ENCODE measurements around the gene DNAH2.

DNAH2 gene

DNA sequence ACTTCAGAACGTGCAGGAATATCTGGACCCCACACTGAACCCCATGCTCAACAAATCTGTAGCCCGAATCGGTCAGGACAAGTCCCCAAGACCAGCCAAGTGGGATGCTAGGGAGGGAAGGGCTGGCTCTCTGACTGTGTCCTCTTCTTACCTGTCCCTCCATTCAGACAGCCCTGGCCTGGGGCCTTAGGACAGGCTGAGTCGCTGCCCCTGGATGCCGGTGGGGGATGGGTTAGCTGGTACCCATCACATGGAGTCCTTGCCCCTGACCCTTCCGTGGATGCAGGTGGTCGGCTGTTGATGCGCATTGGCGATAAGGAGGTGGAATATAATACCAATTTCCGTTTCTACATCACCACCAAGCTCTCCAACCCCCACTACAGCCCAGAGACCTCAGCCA is 100.5 kb downstream of the DNAH2 start:
- H3K4me3 ChIP-seq (ENCODE audit: low read length): no peak overlapping the region
- H3K4me1 ChIP-seq (ENCODE audit: control insufficient read depth, insufficient read depth, low read length): no peaks in the 10 kb centered on the region; the same call in 1 of the 2 replicates
- no peak overlapping the region for H3K27ac ChIP-seq (ENCODE audit: low read length)
- H3K36me3 ChIP-seq (ENCODE audit: control insufficient read depth, insufficient read depth, low read length): no peaks in the 10 kb centered on the region
- no CpG with 5 or more reads among the region's 10 CpGs for WGBS (ENCODE audit: insufficient coverage, insufficient read length)
- H3K27me3 ChIP-seq (ENCODE audit: control insufficient read depth, insufficient read depth, low read length): no peaks in the 10 kb centered on the region
- DNase-seq (ENCODE audit: low read depth, low spot score): no peak
- H3K9me3 ChIP-seq (ENCODE audit: control insufficient read depth, insufficient read depth, low read length): no peaks in the 10 kb centered on the region

DNA sequence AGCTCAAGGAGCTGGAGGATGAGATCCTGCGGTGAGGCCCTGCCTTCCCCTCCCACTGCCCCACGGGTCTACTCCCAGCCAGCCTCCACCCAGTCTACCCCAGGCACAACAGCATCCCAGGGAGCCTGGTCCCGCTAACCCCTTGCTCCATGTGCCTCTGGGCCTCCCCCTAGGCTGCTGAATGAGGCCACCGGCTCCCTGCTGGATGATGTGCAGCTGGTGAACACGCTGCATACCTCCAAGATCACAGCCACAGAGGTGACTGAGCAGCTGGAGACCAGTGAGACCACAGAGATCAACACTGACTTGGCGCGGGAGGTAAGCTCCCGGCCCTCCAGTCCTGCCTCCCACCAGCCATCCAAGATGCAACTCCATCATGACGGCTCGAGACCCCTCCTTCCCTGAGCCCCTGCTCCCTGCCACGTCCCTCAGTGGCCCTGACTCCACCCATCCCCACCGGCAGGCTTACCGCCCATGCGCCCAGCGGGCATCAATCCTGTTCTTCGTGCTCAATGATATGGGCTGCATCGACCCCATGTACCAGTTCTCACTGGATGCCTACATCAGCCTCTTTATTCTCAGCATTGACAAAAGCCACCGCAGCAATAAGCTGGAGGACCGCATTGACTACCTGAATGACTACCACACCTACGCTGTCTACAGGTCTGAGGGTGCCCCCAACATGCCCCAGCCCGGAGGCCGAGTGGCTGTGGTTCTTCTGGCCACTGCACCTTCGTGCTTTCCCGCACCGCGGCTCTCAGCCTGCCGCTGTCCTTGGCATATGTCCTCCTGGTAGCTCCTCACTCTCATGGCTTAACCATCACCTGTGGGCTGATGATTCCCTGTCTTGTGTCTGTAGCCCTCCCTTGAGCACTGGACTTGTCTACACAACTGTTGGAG is 101.5 kb downstream of the DNAH2 start:
- Histone ChIP-seq H3K27me3 (ENCODE audit: control insufficient read depth, insufficient read depth, low read length) (no peaks in the 10 kb centered on the region; the same call in 1 of the 2 replicates), H3K4me1 (ENCODE audit: control insufficient read depth, insufficient read depth, low read length) (peaks cover 3% of the 10 kb centered on the region), H3K36me3 (ENCODE audit: control insufficient read depth, insufficient read depth, low read length) (no peaks in the 10 kb centered on the region), H3K4me3 (ENCODE audit: low read length) (no peak overlapping the region), H3K9me3 (ENCODE audit: control insufficient read depth, insufficient read depth, low read length) (no peaks in the 10 kb centered on the region), H3K27ac (ENCODE audit: low read length) (no peak overlapping the region)
- DNase-seq (ENCODE audit: low read depth, low spot score): no peak
- WGBS (ENCODE audit: insufficient coverage, insufficient read length): no CpG with 5 or more reads among the region's 27 CpGs

DNA sequence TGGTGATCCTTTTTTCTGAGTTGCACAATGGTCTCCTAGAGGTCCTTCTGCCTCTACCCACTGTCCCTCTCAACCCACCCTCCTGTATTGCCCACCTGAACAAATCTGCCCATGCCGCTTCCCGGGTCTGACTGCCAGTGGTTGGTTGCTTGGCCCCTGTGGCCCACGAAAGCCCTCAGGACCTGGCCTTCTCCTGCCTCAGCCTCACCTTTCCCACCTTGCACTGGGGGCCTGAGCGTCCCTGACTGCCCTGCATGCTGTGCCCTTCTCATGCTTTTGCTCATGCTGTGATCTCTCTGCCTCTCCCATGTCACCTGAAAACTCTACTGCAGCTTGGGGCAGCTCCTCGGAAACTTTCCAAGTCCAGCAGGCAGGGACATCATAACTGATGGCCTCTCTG is 102.7 kb downstream of the DNAH2 start:
- Histone ChIP-seq H3K36me3 (ENCODE audit: control insufficient read depth, insufficient read depth, low read length) (no peaks in the 10 kb centered on the region), H3K4me3 (ENCODE audit: low read length) (no peak overlapping the region), H3K9me3 (ENCODE audit: control insufficient read depth, insufficient read depth, low read length) (no peaks in the 10 kb centered on the region), H3K27ac (ENCODE audit: low read length) (no peak overlapping the region), H3K4me1 (ENCODE audit: control insufficient read depth, insufficient read depth, low read length) (peaks cover 3% of the 10 kb centered on the region), H3K27me3 (ENCODE audit: control insufficient read depth, insufficient read depth, low read length) (peaks cover 2% of the 10 kb centered on the region; the same call in 1 of the 2 replicates)
- no CpG with 5 or more reads among the region's 5 CpGs for WGBS (ENCODE audit: insufficient coverage, insufficient read length)
- DNase-seq (ENCODE audit: low read depth, low spot score): no peak

DNA sequence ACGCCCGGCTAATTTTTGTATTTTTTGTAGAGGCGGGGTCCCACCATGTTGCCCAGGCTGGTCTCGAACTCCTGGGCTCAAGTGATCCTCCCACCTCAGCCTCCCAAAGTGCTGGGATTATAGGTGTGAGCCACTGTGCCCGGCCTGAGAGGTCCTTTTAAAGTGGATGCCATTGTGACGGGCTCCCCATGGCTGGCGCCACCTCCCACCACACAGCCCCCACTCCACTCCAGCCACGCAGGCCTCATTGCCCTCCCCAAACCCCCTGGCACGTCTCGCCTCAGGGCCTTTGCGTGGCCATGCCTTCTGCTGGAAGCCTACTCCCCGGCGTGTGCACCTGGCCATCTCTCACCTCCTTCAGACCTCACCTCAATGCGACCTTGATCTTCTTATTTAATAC is 104.6 kb downstream of the DNAH2 start:
- no peak overlapping the region for H3K4me3 ChIP-seq (ENCODE audit: low read length)
- no peak for DNase-seq (ENCODE audit: low read depth, low spot score)
- H3K27ac ChIP-seq (ENCODE audit: low read length): no peak overlapping the region
- H3K36me3 ChIP-seq (ENCODE audit: control insufficient read depth, insufficient read depth, low read length): no peaks in the 10 kb centered on the region
- H3K4me1 ChIP-seq (ENCODE audit: control insufficient read depth, insufficient read depth, low read length): peaks cover 3% of the 10 kb centered on the region
- no peaks in the 10 kb centered on the region for H3K9me3 ChIP-seq (ENCODE audit: control insufficient read depth, insufficient read depth, low read length)
- 100% methylated on average over 1 of the region's 14 CpGs for WGBS (ENCODE audit: insufficient coverage, insufficient read length)
- peaks cover 2% of the 10 kb centered on the region; the same call in 1 of the 2 replicates for H3K27me3 ChIP-seq (ENCODE audit: control insufficient read depth, insufficient read depth, low read length)

DNA sequence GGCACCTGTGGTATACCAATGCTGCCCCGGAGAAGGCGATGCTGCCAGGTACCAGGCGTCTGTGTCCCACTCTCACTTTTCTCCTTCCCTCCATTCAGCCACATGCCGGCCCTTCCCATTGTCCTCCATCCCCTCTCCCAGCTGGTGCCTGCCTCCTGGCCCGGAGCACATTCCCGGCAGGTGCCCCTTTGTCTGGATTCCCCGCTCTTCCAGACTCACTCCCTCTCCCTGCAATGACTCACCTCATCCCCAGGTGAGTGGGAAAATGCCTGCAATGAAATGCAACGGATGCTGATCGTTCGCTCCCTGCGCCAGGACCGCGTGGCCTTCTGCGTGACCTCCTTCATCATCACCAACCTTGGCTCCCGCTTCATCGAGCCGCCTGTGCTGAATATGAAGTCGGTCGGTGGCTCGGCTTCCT is 106.0 kb downstream of the DNAH2 start:
- Histone ChIP-seq H3K27ac (ENCODE audit: low read length) (no peak overlapping the region), H3K36me3 (ENCODE audit: control insufficient read depth, insufficient read depth, low read length) (no peaks in the 10 kb centered on the region), H3K27me3 (ENCODE audit: control insufficient read depth, insufficient read depth, low read length) (peaks cover 2% of the 10 kb centered on the region; the same call in 1 of the 2 replicates), H3K4me1 (ENCODE audit: control insufficient read depth, insufficient read depth, low read length) (peaks cover 3% of the 10 kb centered on the region), H3K4me3 (ENCODE audit: low read length) (no peak overlapping the region), H3K9me3 (ENCODE audit: control insufficient read depth, insufficient read depth, low read length) (no peaks in the 10 kb centered on the region)
- DNase-seq (ENCODE audit: low read depth, low spot score): no peak
- no CpG with 5 or more reads among the region's 20 CpGs for WGBS (ENCODE audit: insufficient coverage, insufficient read length)

DNA sequence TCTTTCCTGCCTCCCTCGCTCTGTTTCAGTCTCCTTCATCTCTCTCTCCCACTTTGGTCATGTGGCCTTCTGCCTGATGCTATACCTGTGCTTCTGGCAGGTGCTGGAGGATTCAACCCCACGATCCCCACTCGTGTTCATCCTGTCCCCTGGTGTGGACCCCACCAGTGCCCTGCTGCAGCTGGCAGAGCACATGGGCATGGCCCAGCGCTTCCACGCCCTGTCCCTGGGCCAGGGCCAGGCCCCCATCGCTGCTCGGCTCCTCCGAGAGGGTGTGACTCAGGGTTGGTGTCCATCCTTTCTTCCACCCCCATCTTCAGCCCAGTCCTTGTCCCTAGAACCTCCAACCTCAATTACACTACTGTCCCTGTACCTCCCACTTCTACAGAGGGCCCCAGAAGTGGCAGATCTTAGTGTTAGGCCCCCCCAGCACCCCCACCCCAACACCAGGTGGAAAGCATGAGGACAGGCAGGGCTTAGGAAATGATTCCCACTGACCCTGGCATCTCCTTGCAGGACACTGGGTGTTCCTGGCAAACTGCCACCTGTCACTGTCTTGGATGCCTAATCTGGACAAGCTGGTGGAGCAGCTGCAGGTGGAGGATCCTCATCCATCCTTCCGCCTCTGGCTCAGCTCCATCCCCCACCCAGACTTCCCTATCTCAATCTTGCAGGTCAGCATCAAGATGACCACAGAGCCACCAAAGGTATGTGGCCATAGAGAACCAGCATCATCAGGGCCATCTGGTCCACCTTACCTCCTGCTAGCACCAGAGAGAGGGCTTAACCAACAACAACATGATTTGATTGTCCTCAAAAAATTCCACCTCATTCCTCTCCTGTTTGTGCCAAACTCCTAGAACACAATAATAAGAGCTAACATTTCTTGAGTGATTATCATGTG is 106.7 kb downstream of the DNAH2 start:
- DNase-seq (ENCODE audit: low read depth, low spot score): no peak
- H3K27me3 ChIP-seq (ENCODE audit: control insufficient read depth, insufficient read depth, low read length): peaks cover 2% of the 10 kb centered on the region; the same call in 1 of the 2 replicates
- H3K9me3 ChIP-seq (ENCODE audit: control insufficient read depth, insufficient read depth, low read length): no peaks in the 10 kb centered on the region
- H3K4me3 ChIP-seq (ENCODE audit: low read length): no peak overlapping the region
- WGBS (ENCODE audit: insufficient coverage, insufficient read length): no CpG with 5 or more reads among the region's 9 CpGs
- no peak overlapping the region for H3K27ac ChIP-seq (ENCODE audit: low read length)
- peaks cover 3% of the 10 kb centered on the region; the same call in 1 of the 2 replicates for H3K4me1 ChIP-seq (ENCODE audit: control insufficient read depth, insufficient read depth, low read length)
- H3K36me3 ChIP-seq (ENCODE audit: control insufficient read depth, insufficient read depth, low read length): no peaks in the 10 kb centered on the region

DNA sequence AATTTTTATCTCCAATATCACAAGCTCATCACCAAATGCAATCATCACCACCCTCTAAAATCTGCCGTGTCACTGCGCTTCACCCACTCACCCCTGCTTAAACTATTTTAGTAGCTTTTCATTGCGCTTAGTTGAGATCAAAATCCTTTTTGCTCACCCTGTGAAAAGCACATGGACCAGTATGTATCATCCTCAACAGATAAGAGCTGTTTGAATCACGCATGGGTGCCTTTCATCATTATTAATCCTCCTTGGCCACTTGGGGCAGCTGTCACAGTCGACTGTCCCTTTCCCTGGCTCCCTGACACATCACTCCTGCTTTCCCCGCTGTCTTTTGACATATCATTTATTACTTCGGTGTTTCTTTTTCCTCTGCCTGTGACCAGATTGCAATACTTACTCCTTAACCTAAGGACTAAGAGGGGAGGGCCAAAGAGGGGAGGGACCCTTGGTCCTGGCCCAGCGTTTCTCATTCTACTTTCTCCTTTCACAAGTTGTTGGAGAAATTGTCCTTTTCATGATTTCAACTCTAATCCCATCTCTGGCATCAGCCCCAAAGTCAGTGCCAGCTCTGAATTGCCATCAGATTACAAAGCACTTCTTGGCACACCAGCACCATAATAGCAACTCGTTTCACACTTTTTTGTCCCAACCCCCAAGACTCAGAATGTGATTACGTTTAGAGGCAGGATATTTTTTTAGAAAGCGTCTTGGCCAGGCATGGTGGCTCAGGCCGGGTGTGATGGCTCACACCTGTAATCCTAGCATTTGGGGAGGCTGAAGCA is 107.9 kb downstream of the DNAH2 start:
- Histone ChIP-seq H3K4me3 (ENCODE audit: low read length) (no peak overlapping the region), H3K36me3 (ENCODE audit: control insufficient read depth, insufficient read depth, low read length) (no peaks in the 10 kb centered on the region), H3K9me3 (ENCODE audit: control insufficient read depth, insufficient read depth, low read length) (no peaks in the 10 kb centered on the region), H3K27me3 (ENCODE audit: control insufficient read depth, insufficient read depth, low read length) (peaks cover 2% of the 10 kb centered on the region; the same call in 1 of the 2 replicates), H3K4me1 (ENCODE audit: control insufficient read depth, insufficient read depth, low read length) (peaks cover 3% of the 10 kb centered on the region; the same call in 1 of the 2 replicates), H3K27ac (ENCODE audit: low read length) (no peak overlapping the region)
- no CpG with 5 or more reads among the region's 12 CpGs for WGBS (ENCODE audit: insufficient coverage, insufficient read length)
- DNase-seq (ENCODE audit: low read depth, low spot score): no peak

DNA sequence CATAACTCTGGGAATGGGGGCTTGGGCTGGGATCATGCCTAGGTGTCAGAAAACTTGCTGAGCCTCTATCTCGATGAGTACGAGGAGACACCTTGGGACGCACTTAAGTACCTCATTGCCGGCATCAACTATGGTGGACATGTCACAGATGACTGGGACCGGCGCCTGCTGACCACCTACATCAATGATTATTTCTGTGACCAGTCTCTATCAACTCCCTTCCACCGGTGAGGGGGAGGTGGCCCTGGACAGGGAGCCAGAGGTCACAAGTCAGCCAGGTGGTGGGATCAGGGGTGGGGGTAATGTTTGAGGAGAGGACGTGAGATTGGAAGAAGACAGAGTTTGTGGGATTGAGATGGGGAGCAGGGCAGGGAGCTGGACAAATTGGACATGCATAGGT is 113.1 kb downstream of the DNAH2 start:
- 100% methylated on average over 1 of the region's 8 CpGs for WGBS (ENCODE audit: insufficient coverage, insufficient read length)
- DNase-seq (ENCODE audit: low read depth, low spot score): no peak
- H3K4me3 ChIP-seq (ENCODE audit: low read length): no peak overlapping the region

DNA sequence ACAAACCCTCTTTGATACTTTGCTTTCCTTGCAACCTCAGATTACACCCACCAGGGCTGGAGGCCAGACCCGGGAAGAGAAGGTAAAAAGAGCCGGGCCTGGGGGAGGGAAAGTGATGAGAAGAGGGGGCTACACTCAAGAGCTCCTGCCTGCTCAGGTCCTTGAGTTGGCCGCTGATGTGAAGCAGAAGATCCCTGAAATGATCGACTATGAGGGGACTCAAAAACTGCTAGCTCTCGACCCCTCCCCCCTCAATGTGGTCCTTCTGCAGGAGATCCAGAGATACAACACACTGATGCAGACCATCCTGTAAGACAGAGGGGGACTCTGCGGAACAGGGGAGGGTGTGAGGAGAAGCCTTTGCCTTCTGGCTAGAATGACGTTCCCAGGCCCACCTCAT is 113.7 kb downstream of the DNAH2 start:
- WGBS (ENCODE audit: insufficient coverage, insufficient read length): no CpG with 5 or more reads among the region's 7 CpGs
- no peak overlapping the region for H3K4me3 ChIP-seq (ENCODE audit: low read length)
- H3K36me3 ChIP-seq (ENCODE audit: control insufficient read depth, insufficient read depth, low read length): no peaks in the 10 kb centered on the region
- H3K9me3 ChIP-seq (ENCODE audit: control insufficient read depth, insufficient read depth, low read length): no peaks in the 10 kb centered on the region
- H3K4me1 ChIP-seq (ENCODE audit: control insufficient read depth, insufficient read depth, low read length): peaks cover 3% of the 10 kb centered on the region; the same call in 1 of the 2 replicates
- no peak overlapping the region for H3K27ac ChIP-seq (ENCODE audit: low read length)
- peaks cover 4% of the 10 kb centered on the region; the same call in 1 of the 2 replicates for H3K27me3 ChIP-seq (ENCODE audit: control insufficient read depth, insufficient read depth, low read length)
- DNase-seq (ENCODE audit: low read depth, low spot score): no peak

More for the DNA sequence above, 113.1 kb downstream of the DNAH2 start:
- H3K27me3 ChIP-seq (ENCODE audit: control insufficient read depth, insufficient read depth, low read length): peaks cover 4% of the 10 kb centered on the region; the same call in 1 of the 2 replicates
- no peaks in the 10 kb centered on the region for H3K36me3 ChIP-seq (ENCODE audit: control insufficient read depth, insufficient read depth, low read length)
- no peaks in the 10 kb centered on the region for H3K9me3 ChIP-seq (ENCODE audit: control insufficient read depth, insufficient read depth, low read length)
- H3K27ac ChIP-seq (ENCODE audit: low read length): no peak overlapping the region
- H3K4me1 ChIP-seq (ENCODE audit: control insufficient read depth, insufficient read depth, low read length): peaks cover 3% of the 10 kb centered on the region; the same call in 1 of the 2 replicates

Data from iPS DF 6.9 (cell line).